HG03196 (cell line): Measurements from ENCODE around the gene TMEM63C.

Experiments
- ATAC-seq: cut with Tn5 transposase; IDR thresholded peaks from one replicate; pipeline ENCODE4 v1.9.1; 2021; ENCODE audit not compliant: unreplicated experiment

Gene TMEM63C

GRCh38 chr14:77253333-77254190 lies 72.0 kb downstream of the TMEM63C start:
- ATAC-seq = no peak

DNA sequence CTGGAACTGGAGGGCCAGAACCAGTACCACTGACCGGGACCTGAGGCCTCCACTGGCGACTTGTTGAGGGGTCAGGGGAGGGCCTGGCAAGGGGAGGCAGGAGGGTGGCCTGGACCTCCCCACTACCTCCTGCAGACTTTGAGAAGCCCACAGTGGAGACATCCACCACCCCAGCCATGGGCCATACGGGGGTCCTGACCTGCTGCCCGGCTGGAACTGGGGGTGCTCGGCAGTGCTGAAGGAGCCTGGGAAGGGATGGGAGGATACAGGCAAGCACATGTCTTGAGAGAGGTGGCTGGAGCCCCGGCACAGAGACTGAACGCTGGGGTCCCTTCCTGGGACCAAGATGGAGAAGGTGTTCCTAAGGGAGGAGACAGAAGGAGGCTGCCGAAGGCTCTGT lies 75.1 kb downstream of the TMEM63C start:
- ATAC-seq = no peak

DNA sequence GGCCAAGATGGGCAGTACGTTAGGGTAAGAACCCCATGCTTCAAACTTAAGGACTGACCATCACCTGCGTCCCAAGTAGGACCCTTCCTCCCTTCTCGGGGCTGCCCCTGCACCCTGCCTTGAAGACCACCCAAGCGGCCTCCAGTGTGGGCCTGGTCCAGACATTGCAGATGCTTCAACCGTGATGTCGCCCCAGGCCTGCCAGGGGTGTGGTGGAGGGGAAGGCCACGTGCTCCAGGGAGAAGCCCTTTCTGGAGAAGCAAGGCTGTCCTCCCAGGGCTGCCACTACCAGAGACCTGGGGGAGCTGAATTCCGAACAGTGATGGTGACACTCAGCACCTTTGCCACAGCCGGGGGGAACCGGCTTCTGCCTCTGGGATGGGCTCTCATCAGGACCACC lies 76.1 kb downstream of the TMEM63C start:
- no peak for ATAC-seq

DNA sequence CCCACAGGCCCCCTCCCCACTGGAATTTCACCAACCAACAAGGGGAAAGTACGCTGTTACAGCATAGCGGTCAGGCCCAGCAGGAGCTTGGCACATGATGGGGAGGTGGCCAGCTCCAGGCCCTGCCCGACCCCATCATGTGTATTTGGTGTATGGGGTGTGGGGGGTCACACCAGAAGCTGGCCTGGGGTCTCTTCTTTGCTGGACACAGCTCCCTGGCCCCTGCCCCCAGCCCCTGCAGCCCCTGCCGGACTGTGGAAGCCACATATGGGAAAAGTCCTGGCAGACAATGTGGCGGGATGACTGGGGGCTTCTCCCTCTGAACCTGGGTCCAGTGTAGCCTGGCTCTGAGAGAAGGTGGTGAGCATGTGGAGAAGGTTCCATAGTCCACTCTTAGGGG lies 77.0 kb downstream of the TMEM63C start:
- no peak for ATAC-seq

- no peak for ATAC-seq
Measured at GRCh38 chr14:77259025-77259715, 77.6 kb downstream of the TMEM63C start.

DNA sequence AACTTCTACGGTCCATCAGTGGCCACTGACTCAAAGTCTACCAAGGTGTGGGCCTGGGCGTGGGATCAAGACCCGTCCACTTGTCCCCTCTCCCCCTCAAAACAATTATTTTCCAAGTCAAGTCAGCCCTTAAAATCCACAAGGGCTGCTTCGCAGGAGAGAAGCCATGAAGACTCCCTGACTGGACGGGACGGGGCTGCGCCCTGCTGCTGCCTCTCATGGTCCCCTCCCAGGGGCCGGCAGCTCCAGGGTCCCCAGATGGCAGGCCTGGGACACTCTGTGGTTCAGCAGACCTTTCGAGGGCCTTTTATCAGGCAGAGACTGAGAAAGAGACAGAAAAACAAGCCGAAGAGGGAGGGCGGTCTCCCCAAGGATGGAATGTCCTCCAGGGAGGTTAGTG lies 78.6 kb downstream of the TMEM63C start:
- ATAC-seq = no peak

- no peak for ATAC-seq
Measured at GRCh38 chr14:77260631-77261030, 79.0 kb downstream of the TMEM63C start.

GRCh38 chr14:77264466-77265186 lies 83.0 kb downstream of the TMEM63C start:
- no peak for ATAC-seq

- ATAC-seq = no peak
Measured at GRCh38 chr14:77265187-77265515, 83.6 kb downstream of the TMEM63C start.

- ATAC-seq = no peak
Measured at GRCh38 chr14:77265561-77266335, 84.2 kb downstream of the TMEM63C start.

GRCh38 chr14:77266336-77266735 lies 84.7 kb downstream of the TMEM63C start:
- no peak for ATAC-seq

GRCh38 chr14:77267937-77268699 lies 86.5 kb downstream of the TMEM63C start:
- ATAC-seq = no peak

DNA sequence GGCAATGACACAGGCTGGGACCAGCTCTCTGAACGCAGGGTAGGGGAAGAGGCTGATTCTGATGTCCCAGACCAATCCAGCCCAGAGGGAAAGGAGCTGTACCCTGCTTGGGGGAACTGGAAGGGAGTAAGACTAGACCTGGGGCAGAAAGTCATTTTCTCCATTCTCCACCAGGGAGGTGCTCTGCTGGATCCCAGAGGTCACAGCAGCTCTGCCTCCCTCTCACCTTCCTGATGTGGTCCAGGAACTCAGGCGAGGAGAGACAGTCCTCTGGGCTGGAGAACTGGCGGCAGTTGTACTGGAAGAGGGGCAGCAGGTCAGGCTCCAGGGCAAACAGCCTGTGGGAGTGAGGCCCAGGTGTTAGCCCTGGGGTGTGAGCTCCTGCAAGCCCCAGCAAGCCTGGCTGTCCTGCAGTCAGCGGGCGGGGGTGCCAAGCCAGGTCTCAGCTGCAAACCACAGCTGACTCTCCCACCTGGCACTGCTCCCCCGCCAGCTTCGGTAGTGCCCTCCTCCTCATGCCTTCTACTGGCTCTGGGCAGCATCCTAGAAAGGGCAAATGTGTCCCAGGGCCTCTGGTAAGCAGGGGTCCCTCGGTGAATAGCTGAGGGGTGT lies 87.5 kb downstream of the TMEM63C start:
- ATAC-seq = no peak

- no peak for ATAC-seq
Measured at GRCh38 chr14:77270361-77271112, 88.9 kb downstream of the TMEM63C start.

DNA sequence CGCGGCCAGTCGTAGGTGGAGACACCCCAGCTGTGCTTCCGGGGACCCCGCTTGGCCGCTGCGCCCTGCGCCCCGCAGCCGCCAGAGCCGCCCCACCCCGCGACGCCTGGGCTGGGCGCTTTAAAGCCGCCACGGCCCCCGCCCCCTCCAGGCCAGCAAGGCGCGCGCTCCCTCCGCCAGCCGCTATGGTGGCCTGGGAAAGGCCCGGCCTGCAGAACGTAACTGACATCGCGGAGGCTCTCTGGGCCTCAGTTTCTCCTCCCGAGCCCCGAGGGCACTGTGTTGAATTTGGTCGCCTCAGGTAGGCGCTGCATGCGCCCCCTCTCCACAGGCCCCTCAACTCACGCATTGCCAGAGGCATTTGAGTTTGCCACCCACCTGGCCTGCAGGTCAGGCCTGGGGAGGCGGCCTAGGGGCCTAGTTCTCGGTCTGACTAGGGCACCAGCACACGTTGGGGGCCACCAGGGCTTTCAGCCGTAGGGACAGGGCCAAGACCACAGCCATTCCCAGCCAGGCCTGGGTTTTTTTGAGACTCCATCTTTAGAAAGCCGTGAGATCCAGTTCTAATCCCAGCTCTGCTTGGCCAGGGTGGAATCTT lies 89.6 kb downstream of the TMEM63C start, which contains the start of gene NGB:
NGB (minus strand) TSS at position 94 of the 598 bp plus-strand sequence. CDS start 269 bp downstream, outside the sequence.
- no peak for ATAC-seq

- no peak for ATAC-seq
Measured at GRCh38 chr14:77272261-77272660, 90.7 kb downstream of the TMEM63C start.

- no peak for ATAC-seq
Measured at GRCh38 chr14:77273796-77274195, 92.2 kb downstream of the TMEM63C start.

- no peak for ATAC-seq
Measured at GRCh38 chr14:77275041-77275580, 93.5 kb downstream of the TMEM63C start.
